Gastrocnemius medialis (tissue), 4 donors: Measurements from ENCODE around the gene CBX5.
"Not testable (repeated sequence)": the region's sequence is repeated elsewhere in the genome, so short reads cannot be mapped to it uniquely, and the experiment has no call there.

Experiments
- CTCF ChIP-seq, 5 experiments: fragments of 450-650 bp in 3 of 5; fragments of 200-600 bp in 2 of 5; sonication (generic) in 2 of 5; IDR thresholded peaks in 4 of 5; conservative IDR thresholded peaks in 1 of 5; 1 replicate in 4 of 5; 2 replicates in 1 of 5; pipeline ENCODE4 v1.5.1; 2016 to 2019; ENCODE audit warnings: antibody characterized with exemption in 5 of 5, mild to moderate bottlenecking in 3 of 5, moderate library complexity in 3 of 5
- POLR2A ChIP-seq, 2 donors: fragments of 450-650 bp; IDR thresholded peaks; one replicate each; pipeline ENCODE4 v1.6.1; 2017; ENCODE audit warnings: antibody characterized with exemption in 2 of 2, mild to moderate bottlenecking in 2 of 2, moderate library complexity in 2 of 2

GRCh38 chr12:54281261-54281638, 1.3 kb upstream of the CBX5 start:
- not testable (repeated sequence) for TF ChIP-seq CTCF (IDR thresholded peaks at IDR 0.05 in 4 of 5, conservative IDR thresholded peaks at IDR 0.05 in 1 of 5); POLR2A (IDR thresholded peaks at IDR 0.05)
